PC-3 (cell line): ENCODE data around the gene RDX. TPM values are rescaled to one million over a fixed set of nuclear protein-coding genes. Genes with fewer than 3 reads are reported as not detected.

ENCODE experiments used
- ATAC-seq: fragments of 200-7000 bp; cut with Tn5 transposase; 2 replicates; pipeline ENCODE4 v1.9.1; 2020; ENCODE audit warnings: mild to moderate bottlenecking, moderate library complexity
- BruUV-seq: library from RNA; stranded (reverse); fragments of 400-500 nt; replicated peaks from 2 replicates; lab custom pipeline; 2021; lab: Mats Ljungman, UMichigan
- CTCF ChIA-PET: fragments of 300-600 bp; sonication (Branson Sonifier 250); formaldehyde crosslinking; loops from one replicate; lab custom pipeline; 2022; ENCODE audit warnings: antibody characterized with exemption; lab: Charles Lee
- POLR2A ChIA-PET: fragments of 300-600 bp; sonication (Branson Sonifier 250); formaldehyde crosslinking; loops from one replicate; lab custom pipeline; 2022; ENCODE audit warnings: antibody characterized with exemption; ENCODE audit not compliant: unreplicated experiment; lab: Charles Lee
- DNase-seq: peaks from one replicate; pipeline ENCODE4 v3.0.0-alpha.2; 2015
- H2AFZ ChIP-seq: fragments of 300-600 bp; sonication (generic); 2 replicates; pipeline ENCODE4 v1.6.0; 2016; ENCODE audit warnings: antibody characterized with exemption, low read length
- H3F3A ChIP-seq: fragments of 300-600 bp; sonication (generic); one replicate; pipeline ENCODE4 v1.6.0; 2017; ENCODE audit warnings: antibody characterized with exemption, low read length, control low read depth, mild to moderate bottlenecking; ENCODE audit not compliant: unreplicated experiment
- H3K27ac ChIP-seq: fragments of 300-600 bp; sonication (generic); 2 replicates; pipeline ENCODE4 v1.5.1; 2016; ENCODE audit warnings: mild to moderate bottlenecking, low read length
- H3K27me3 ChIP-seq: fragments of 300-600 bp; sonication (generic); 2 replicates; pipeline ENCODE4 v1.6.1; 2016; ENCODE audit warnings: low read length, mixed read lengths
- H3K36me3 ChIP-seq: fragments of 300-600 bp; sonication (generic); 2 replicates; pipeline ENCODE4 v1.6.1; 2016; ENCODE audit warnings: low read depth, mixed run types, low read length, mixed read lengths
- H3K4me1 ChIP-seq: fragments of 300-600 bp; sonication (generic); 2 replicates; pipeline ENCODE4 v1.5.1; 2016; ENCODE audit warnings: low read length; ENCODE audit not compliant: insufficient read depth
- H3K4me2 ChIP-seq: fragments of 300-600 bp; sonication (generic); 2 replicates; pipeline ENCODE4 v1.6.0; 2016; ENCODE audit warnings: low read length
- H3K4me3 ChIP-seq: fragments of 300-600 bp; sonication (generic); 2 replicates; pipeline ENCODE4 v1.5.1; 2016; ENCODE audit warnings: mild to moderate bottlenecking, low read length, mixed read lengths
- H3K79me2 ChIP-seq: fragments of 300-600 bp; sonication (generic); 2 replicates; pipeline ENCODE4 v1.6.1; 2017; ENCODE audit warnings: low read length, mixed read lengths
- H3K9ac ChIP-seq: fragments of 300-600 bp; sonication (generic); 2 replicates; pipeline ENCODE4 v1.6.0; 2016; ENCODE audit warnings: mild to moderate bottlenecking, low read length
- H3K9me2 ChIP-seq: fragments of 300-600 bp; sonication (generic); replicated peaks from 2 replicates; pipeline ENCODE4 v1.6.1; 2016; ENCODE audit warnings: mixed run types, low read length, mixed read lengths
- H3K9me3 ChIP-seq: fragments of 300-600 bp; sonication (generic); 2 replicates; pipeline ENCODE4 v1.6.1; 2016; ENCODE audit warnings: low read length, mixed read lengths
- H4K20me1 ChIP-seq: fragments of 300-600 bp; sonication (generic); 2 replicates; pipeline ENCODE4 v1.6.1; 2016; ENCODE audit warnings: low read length, mixed read lengths
- EZH2 ChIP-seq: fragments of 300-600 bp; sonication (generic); IDR thresholded peaks from one replicate; pipeline ENCODE4 v1.6.1; 2017; ENCODE audit warnings: antibody characterized with exemption, mild to moderate bottlenecking, low read length; ENCODE audit not compliant: unreplicated experiment
- EZH2phosphoT487 ChIP-seq: fragments of 300-600 bp; sonication (generic); IDR thresholded peaks from 2 replicates; pipeline ENCODE4 v1.6.1; 2018; ENCODE audit warnings: mild to moderate bottlenecking, antibody characterized with exemption, low read length, borderline replicate concordance
- intact Hi-C: fragments of 100-400 bp; cut with micrococcal nuclease; formaldehyde crosslinking; loops from 2 replicates; pipeline ENCODE4 v1.9.0; 2023
- total RNA-seq: library from RNA; depleted of rRNA; stranded (reverse); fragments of >200 nt; gene quantifications from 2 replicates; pipeline ENCODE4 v1.2.3, GENCODE V29; 2014
- TF ChIP-seq, protein P1 (sequence below): fragments of 300-600 bp; sonication (generic); conservative IDR thresholded peaks from 2 replicates; pipeline ENCODE4 v1.5.1; 2017; ENCODE audit warnings: antibody characterized with exemption, low read depth, mild to moderate bottlenecking, low read length

RDX gene
- total RNA-seq, 1 experiment from 2014 or later = 86.2 TPM

- intact Hi-C loops = no loop called here
- no peak for ATAC-seq
- no peak overlapping the region for H3K9ac ChIP-seq
- H3K9me2 ChIP-seq = no peaks in the 10 kb centered on the region
- no peak overlapping the region for H3K4me2 ChIP-seq
- H2AFZ ChIP-seq = no peak overlapping the region
- BruUV-seq = no TSS peak
- H3K9me3 ChIP-seq = no peaks in the 10 kb centered on the region
- H3K27ac ChIP-seq = no peak overlapping the region
- no peaks in the 10 kb centered on the region for H4K20me1 ChIP-seq
- POLR2A ChIA-PET = no interaction called here
- H3K79me2 ChIP-seq = no peaks in the 10 kb centered on the region
- no peak for DNase-seq
- H3K27me3 ChIP-seq = no peaks in the 10 kb centered on the region
- no peaks in the 10 kb centered on the region for H3F3A ChIP-seq
- H3K4me3 ChIP-seq = no peak overlapping the region
- CTCF ChIA-PET = no interaction called here
- H3K36me3 ChIP-seq = no peaks in the 10 kb centered on the region
- no peak for TF ChIP-seq EZH2
- TF ChIP-seq EZH2phosphoT487 = no peak
- TF ChIP-seq, protein P1, sequence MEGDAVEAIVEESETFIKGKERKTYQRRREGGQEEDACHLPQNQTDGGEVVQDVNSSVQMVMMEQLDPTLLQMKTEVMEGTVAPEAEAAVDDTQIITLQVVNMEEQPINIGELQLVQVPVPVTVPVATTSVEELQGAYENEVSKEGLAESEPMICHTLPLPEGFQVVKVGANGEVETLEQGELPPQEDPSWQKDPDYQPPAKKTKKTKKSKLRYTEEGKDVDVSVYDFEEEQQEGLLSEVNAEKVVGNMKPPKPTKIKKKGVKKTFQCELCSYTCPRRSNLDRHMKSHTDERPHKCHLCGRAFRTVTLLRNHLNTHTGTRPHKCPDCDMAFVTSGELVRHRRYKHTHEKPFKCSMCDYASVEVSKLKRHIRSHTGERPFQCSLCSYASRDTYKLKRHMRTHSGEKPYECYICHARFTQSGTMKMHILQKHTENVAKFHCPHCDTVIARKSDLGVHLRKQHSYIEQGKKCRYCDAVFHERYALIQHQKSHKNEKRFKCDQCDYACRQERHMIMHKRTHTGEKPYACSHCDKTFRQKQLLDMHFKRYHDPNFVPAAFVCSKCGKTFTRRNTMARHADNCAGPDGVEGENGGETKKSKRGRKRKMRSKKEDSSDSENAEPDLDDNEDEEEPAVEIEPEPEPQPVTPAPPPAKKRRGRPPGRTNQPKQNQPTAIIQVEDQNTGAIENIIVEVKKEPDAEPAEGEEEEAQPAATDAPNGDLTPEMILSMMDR = no peak
- H3K4me1 ChIP-seq = no peaks in the 10 kb centered on the region
These were observed 89.3 kb downstream of the RDX start for GRCh38 chr11:110207123-110207522.

- Histone ChIP-seq H3K4me2 (peak overlapping the region; percentile 65), H3K9ac (peak overlapping the region; percentile 47), H3F3A (peaks cover 8% of the 10 kb centered on the region), H3K9me3 (no peaks in the 10 kb centered on the region), H2AFZ (no peak overlapping the region), H3K27me3 (no peaks in the 10 kb centered on the region), H3K9me2 (no peaks in the 10 kb centered on the region), H3K79me2 (no peaks in the 10 kb centered on the region), H3K27ac (peak overlapping the region; percentile 81), H3K4me3 (peak overlapping the region; percentile 4; the same call in 1 of the 2 replicates), H3K4me1 (peaks cover 52% of the 10 kb centered on the region), H3K36me3 (no peaks in the 10 kb centered on the region), H4K20me1 (no peaks in the 10 kb centered on the region)
- no TSS peak for BruUV-seq
- intact Hi-C loops = loop anchor here (1.0 to 2.0 kb wide), 7 partner anchors 48 to 348 kb away; partner anchors contain the start of gene RDX
- ATAC-seq = no peak
- ChIA-PET CTCF (interaction anchor here (0.6 to 1.8 kb wide), 11 partner anchors 37 to 423 kb away, joined by 3 to 30 read pairs (median 6); no protein-coding TSS in a partner anchor), POLR2A (no interaction called here)
- no peak for DNase-seq
- TF ChIP-seq EZH2phosphoT487 (no peak), EZH2 (no peak)
- TF ChIP-seq, protein P1 = no peak
These were observed 95.6 kb downstream of the RDX start for GRCh38 chr11:110200836-110201235.

DNA sequence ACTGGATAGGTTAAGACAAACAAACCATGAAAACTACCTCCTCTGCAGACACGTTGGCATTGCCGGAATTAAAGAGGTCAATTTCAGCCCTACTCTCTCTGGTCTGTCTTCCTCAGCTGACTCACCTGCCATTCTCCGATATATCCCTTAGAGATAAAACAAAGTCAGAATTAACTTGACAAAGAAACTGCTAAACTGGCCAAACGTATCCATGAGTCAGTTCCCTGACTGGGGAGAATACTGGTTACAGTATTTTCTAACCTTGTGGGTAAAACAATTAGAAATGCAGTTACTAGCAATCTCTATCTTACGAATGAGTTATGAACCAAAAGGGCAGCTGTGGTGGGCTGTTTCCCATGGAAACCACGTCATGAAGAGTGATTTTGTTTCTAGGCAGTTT is 96.2 kb downstream of the RDX start:
- no peaks in the 10 kb centered on the region for H3K79me2 ChIP-seq
- no peaks in the 10 kb centered on the region for H3K36me3 ChIP-seq
- no peaks in the 10 kb centered on the region for H4K20me1 ChIP-seq
- H3F3A ChIP-seq = peaks cover 14% of the 10 kb centered on the region
- DNase-seq (peak; percentile 90), ATAC-seq (peak; percentile 63)
- peak overlapping the region; percentile 81 for H3K27ac ChIP-seq
- intact Hi-C loops = loop anchor here (1.0 to 2.0 kb wide), 3 partner anchors 97 to 347 kb away; partner anchors contain the start of gene RDX
- H2AFZ ChIP-seq = peak overlapping the region; percentile 17; the same call in 1 of the 2 replicates
- ChIA-PET CTCF (interaction anchor here (0.6 to 1.8 kb wide), 6 partner anchors 38 to 229 kb away, joined by 3 to 30 read pairs (median 6); no protein-coding TSS in a partner anchor), POLR2A (no interaction called here)
- H3K4me2 ChIP-seq = peak overlapping the region; percentile 65
- H3K9ac ChIP-seq = peak overlapping the region; percentile 47
- no peaks in the 10 kb centered on the region for H3K9me2 ChIP-seq
- peak overlapping the region; percentile 4; the same call in 1 of the 2 replicates for H3K4me3 ChIP-seq
- H3K27me3 ChIP-seq = no peaks in the 10 kb centered on the region
- no TSS peak for BruUV-seq
- peaks cover 58% of the 10 kb centered on the region for H3K4me1 ChIP-seq
- TF ChIP-seq EZH2 = no peak
- TF ChIP-seq, protein P1 = no peak
- no peak for TF ChIP-seq EZH2phosphoT487
- no peaks in the 10 kb centered on the region for H3K9me3 ChIP-seq
